ENCODE results near the gene CDS2. TPM values are rescaled to one million over a fixed set of nuclear protein-coding genes. Genes with fewer than 3 reads are reported as not detected.

The CDS2 gene
- 62.6 and 64.5 TPM in 2 replicates for polyA plus RNA-seq

GRCh38 chr20:5126512-5127203 lies at the start of gene CDS2:
TSS of gene CDS2 (plus strand) at chr20:5127008. CDS start at chr20:5127093, 85 bp downstream.

GRCh38 chr20:5119435-5120184 lies 7.2 kb upstream of the CDS2 start, which contains the start of gene PCNA:
TSS of gene PCNA (minus strand) at chr20:5119958. CDS start at chr20:5119798, 160 bp downstream.

Other genes starting within 250 kb of the CDS2 start
- gene SLC23A2, start 125.5 kb upstream of the CDS2 start, polyA plus RNA-seq, result 29.3 and 42.6 TPM in 2 replicates
- 152 and 176 TPM in 2 replicates for gene TMEM230, start 13.9 kb upstream of the CDS2 start, polyA plus RNA-seq
- gene PCNA, start 7.0 kb upstream of the CDS2 start, polyA plus RNA-seq, result 41.8 and 51.1 TPM in 2 replicates
- not detected in 2 replicates for gene PROKR2, start 189.9 kb downstream of the CDS2 start, polyA plus RNA-seq